ENCODE measurements around the gene GIN1.
"Not testable (repeated sequence)": the region's sequence is repeated elsewhere in the genome, so short reads cannot be mapped to it uniquely, and the experiment has no call there.

The GIN1 gene, protein sequence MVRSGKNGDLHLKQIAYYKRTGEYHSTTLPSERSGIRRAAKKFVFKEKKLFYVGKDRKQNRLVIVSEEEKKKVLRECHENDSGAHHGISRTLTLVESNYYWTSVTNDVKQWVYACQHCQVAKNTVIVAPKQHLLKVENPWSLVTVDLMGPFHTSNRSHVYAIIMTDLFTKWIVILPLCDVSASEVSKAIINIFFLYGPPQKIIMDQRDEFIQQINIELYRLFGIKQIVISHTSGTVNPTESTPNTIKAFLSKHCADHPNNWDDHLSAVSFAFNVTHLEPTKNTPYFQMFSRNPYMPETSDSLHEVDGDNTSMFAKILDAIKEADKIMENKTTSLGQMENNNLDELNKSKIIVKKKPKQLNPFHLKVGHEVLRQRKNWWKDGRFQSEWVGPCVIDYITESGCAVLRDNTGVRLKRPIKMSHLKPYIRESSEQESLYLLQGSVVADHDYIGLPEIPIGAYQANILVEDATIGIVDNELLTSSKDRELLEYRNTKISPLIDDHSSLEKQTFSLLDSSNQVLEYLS

DNA sequence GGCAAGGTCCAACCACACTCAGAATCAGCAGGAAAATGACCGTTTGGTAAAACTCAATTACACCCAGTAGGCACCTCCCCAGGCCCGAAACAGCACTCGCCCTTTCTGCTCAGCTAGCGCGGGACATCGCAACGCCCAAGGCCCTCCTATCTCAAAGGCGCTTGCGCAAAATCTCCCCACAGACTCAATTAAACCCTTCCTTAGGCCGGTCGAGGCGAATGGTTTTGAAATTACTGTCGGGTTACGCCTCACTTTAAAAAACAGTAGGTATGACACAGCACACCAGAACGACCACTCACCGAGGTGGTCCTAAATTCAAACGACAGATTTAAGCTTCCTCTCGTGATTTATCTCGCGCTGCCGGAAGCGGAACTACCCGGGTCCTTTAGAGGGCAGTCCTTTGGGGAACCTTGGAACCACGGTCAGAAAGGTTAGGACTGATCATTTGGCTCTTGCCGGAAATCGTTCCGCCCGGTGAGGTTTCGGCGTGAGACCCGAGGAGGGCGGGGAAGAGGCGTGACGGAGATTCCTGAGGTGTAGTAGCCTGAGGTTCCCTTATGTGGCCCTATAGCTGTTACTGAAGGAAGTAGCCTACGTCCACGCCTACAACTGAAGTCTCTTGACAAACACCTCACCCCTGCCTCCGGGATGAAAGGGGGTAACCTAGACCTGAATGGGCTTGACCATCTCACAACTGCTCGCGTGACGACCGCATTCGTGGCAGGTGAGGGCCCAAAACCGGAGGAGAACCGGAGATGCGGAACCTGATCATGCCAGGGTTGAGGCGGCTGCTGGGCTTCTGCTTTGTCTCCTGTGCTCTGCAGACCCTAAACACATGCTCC lies at the start of gene GIN1, which contains the start of gene PPIP5K2:
Gene GIN1, minus strand, starts transcription at position 374 of the 842 bp plus-strand sequence. CDS start 11,431 bp downstream, outside the sequence.
Gene PPIP5K2, plus strand, starts transcription at position 537 of the 842 bp plus-strand sequence. CDS start 9,289 bp downstream, outside the sequence.
- Mint-ChIP-seq H3K36me3 (peaks cover 6% of the 10 kb centered on the region), H3K9me3 (no peaks in the 10 kb centered on the region), H3K4me1 (peaks cover 54% of the 10 kb centered on the region), H3K27ac (peak within 1 kb of the TSS; percentile 98), H3K4me3 (peak within 1 kb of the TSS; percentile 95), H3K27me3 (no peaks in the 10 kb centered on the region)

DNA sequence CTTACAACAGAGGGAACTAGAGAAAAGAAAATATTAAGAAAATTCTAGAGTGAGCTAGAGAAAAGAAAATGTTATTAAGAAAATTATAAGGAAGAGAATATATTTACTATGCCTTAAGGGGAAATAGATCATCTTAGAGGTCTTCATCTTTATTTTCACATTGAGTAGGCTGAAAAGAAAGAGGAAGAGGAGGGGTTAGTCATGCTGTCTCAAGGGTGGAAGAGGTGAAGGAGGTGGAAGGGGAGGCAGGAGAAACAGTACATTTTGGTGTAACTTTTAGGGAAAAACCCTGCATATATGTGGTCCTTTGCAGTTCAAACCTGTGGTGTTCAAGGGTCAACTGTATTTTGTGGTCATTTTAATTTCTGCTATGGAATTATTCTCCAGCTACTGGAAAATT lies 46.8 kb upstream of the GIN1 start:
- Mint-ChIP-seq H3K27ac (no peak overlapping the region), H3K27me3 (no peaks in the 10 kb centered on the region), H3K9me3 (no peaks in the 10 kb centered on the region), H3K4me3 (no peak overlapping the region), H3K36me3 (peaks cover 19% of the 10 kb centered on the region), H3K4me1 (no peaks in the 10 kb centered on the region)

DNA sequence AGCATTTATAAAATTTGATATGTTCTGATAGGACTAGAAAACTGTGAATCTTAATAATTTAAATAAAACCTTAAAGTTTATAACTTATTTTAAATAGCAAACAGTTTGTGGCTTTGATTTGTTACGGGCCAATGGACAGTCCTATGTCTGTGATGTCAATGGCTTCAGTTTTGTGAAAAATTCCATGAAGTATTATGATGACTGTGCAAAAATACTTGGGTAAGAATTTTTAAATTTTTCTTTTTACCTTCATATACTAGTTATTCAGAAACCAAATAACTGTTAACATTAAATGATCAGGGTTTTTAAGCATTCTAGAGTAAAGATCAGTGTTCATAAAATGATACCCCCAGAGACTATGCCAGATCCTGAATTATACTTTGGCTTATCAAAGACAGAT lies 31.2 kb upstream of the GIN1 start:
- Mint-ChIP-seq H3K27ac (no peak overlapping the region), H3K4me1 (no peaks in the 10 kb centered on the region), H3K9me3 (no peaks in the 10 kb centered on the region), H3K4me3 (no peak overlapping the region), H3K27me3 (no peaks in the 10 kb centered on the region), H3K36me3 (no peaks in the 10 kb centered on the region)

DNA sequence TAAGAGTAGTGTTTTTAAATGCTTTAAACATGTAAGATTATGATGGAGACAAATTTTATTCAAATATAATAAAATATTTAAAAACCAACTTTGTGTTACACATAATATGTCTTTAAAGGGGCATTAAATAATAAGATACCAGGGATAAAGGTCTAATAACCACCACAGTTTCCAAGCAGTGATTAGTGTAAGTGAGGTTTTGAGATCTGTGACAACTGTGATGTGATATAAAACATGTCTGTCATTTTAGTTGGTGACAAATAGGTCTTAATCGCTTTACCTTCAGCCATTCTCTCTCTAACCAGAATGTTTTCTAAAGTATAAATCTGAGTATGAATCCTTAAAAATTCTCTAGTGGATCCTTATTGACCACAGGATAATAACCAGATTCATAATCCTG lies 28.3 kb upstream of the GIN1 start:
- Mint-ChIP-seq H3K27ac (no peak overlapping the region), H3K9me3 (no peaks in the 10 kb centered on the region), H3K36me3 (peaks cover 4% of the 10 kb centered on the region)

DNA sequence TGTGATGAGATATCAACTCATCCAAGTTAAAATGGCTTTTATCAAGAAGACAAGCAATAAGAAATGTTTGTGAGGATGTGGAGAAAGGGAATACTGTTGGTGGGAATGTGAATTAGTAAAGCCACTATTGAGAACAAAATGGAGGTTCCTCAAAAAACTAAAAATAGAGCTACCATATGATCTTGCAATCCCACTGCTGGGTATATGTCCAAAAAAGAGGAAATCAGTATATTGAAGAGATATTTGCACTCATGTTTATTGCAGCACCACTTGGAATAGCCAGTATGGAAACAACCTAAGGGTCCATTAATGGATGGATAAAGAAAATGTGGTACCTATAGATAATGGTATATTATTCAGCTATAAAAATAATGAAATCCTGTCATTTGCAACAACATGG lies 25.3 kb upstream of the GIN1 start:
- no peaks in the 10 kb centered on the region for H3K4me1 Mint-ChIP-seq
- H3K4me3 Mint-ChIP-seq = no peak overlapping the region
- no peaks in the 10 kb centered on the region for H3K27me3 Mint-ChIP-seq
- no peak overlapping the region for H3K27ac Mint-ChIP-seq
- H3K9me3 Mint-ChIP-seq = no peaks in the 10 kb centered on the region
- peaks cover 9% of the 10 kb centered on the region for H3K36me3 Mint-ChIP-seq

More for the DNA sequence above, 28.3 kb upstream of the GIN1 start:
- Mint-ChIP-seq H3K4me1 (no peaks in the 10 kb centered on the region), H3K4me3 (no peak overlapping the region), H3K27me3 (no peaks in the 10 kb centered on the region)

DNA sequence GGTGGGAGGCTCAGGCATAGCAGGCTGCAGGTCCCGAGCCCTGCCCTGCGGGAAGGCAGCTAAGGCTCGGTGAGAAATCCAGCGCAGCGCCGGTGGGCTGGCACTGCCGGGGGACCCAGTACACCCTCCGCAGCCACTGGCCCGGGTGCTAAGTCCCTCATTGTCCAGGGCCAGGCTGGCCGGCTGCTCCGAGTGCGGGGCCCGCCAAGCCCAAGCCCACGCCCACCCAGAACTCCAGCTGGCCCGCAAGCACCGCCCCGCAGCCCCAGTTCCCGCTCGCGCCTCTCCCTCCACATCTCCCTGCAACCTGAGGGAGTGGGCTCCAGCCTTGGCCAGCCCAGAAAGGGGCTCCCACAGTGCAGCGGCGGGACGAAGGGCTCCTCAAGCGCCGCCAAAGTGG lies 22.2 kb upstream of the GIN1 start:
- not testable (repeated sequence) for H3K27ac Mint-ChIP-seq, H3K27me3 Mint-ChIP-seq, H3K9me3 Mint-ChIP-seq, H3K4me3 Mint-ChIP-seq, H3K4me1 Mint-ChIP-seq
- H3K36me3 Mint-ChIP-seq = peaks cover 14% of the 10 kb centered on the region

DNA sequence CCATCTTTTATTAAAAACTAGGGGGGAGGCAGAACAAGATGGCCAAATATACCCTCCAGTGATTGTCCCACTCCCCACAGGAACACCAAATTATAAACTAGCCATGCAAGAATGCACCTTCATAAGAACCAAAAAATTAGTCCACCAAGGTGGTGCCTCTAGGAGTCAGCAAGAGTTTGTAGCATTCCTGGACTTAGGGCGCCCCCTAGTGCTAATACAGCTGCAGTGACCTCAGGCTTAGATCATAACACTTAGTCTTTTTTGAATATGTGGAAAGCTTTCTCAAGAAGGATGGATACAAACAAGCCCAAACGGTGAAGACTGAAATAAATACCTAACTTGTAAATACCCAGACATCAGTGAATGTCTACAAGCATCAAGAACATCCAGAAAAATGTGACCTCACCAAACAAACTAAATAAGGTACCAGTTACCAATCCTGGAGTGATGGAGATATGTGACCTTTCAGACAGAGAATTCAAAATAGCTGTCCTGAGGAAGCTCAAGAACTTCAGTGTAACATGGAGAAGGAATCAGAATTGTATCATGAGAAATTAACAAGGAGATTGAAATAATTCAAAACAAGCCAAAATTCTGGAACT lies 19.4 kb upstream of the GIN1 start:
- Mint-ChIP-seq H3K9me3 (no peaks in the 10 kb centered on the region), H3K36me3 (peaks cover 15% of the 10 kb centered on the region), H3K27ac (no peak overlapping the region), H3K27me3 (no peaks in the 10 kb centered on the region), H3K4me1 (peaks cover 4% of the 10 kb centered on the region), H3K4me3 (no peak overlapping the region)

DNA sequence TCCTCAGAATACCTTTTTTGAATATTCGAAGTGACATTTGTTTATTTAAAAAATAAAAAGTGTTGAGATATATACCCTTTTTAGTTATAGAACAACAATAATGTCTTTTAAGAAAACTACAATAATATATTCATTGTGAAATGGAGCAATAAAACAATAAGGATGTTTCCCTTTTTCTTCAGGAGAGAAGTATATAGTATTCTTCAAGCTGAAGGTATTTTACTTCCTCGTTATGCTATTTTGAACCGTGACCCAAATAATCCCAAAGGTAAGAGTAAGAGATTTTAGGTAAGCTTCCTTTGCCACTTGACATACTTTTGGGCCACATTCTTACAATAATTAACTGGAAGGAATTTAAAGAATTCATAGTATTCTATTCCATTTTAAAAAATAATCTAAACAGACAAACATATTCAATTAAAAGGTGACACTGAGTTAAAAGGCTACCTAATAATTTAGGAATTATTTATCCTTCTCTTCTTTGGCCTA lies 18.3 kb upstream of the GIN1 start:
- Mint-ChIP-seq H3K27ac (no peak overlapping the region), H3K36me3 (peaks cover 14% of the 10 kb centered on the region), H3K27me3 (no peaks in the 10 kb centered on the region), H3K9me3 (no peaks in the 10 kb centered on the region), H3K4me3 (no peak overlapping the region), H3K4me1 (peaks cover 13% of the 10 kb centered on the region)

DNA sequence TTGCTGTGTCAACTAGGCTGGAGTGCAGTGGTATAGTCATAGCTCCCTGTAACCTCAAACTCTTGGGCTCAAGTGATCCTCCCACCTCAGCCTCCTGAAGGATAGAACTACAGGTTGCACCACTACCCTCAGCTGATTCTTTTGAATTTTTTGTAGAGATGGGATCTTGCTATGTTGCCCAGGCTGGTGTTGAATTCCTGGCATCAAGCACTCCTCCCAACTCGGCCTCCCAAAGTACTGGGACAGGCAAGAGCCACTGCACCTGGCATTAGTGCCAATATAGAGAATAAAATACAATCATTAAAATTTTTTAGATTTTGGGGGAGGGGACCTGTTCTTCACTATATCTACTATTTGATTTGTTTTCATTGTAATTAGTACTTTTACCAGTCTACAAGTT lies 15.5 kb upstream of the GIN1 start:
- Mint-ChIP-seq H3K27me3 (no peaks in the 10 kb centered on the region), H3K36me3 (peaks cover 14% of the 10 kb centered on the region), H3K4me1 (peaks cover 33% of the 10 kb centered on the region), H3K9me3 (no peaks in the 10 kb centered on the region), H3K27ac (no peak overlapping the region), H3K4me3 (no peak overlapping the region)

DNA sequence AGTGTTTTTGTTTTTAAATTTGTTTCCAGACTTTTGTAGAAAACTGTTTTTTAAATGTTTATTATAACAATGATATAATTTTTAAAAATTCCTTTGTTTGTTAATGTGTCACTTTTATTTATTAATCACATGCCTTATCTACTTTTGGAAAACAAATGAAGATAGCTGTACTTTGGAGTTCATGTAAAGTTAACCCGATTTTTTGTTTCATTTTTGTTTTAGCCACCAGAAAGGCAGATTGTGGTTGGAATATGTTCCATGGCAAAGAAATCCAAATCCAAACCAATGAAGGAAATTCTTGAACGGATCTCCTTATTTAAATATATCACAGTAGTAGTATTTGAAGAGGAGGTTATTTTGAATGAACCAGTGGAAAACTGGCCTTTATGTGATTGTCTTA lies 13.3 kb upstream of the GIN1 start:
- Mint-ChIP-seq H3K9me3 (no peaks in the 10 kb centered on the region), H3K27ac (no peak overlapping the region), H3K36me3 (peaks cover 8% of the 10 kb centered on the region), H3K4me3 (no peak overlapping the region), H3K4me1 (peaks cover 49% of the 10 kb centered on the region), H3K27me3 (no peaks in the 10 kb centered on the region)

DNA sequence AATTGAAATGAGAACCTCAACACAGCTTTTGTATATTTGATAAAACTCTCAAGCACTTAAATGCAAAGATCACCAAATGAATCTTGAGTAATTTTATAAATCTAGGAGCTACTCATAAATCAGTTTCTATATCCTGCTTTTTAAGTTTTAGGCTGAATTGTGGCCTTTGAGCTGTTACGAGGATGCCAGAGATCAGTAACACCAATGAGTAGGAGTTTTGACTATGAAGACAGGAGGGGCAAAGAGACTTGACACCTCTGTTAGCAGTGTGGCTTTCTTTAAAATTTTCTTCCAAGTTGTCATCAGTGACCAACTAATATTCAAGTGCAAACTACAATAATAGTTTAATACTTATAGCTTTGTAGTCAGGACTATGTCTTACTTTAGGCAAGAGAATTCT lies 12.7 kb upstream of the GIN1 start:
- Mint-ChIP-seq H3K9me3 (no peaks in the 10 kb centered on the region), H3K36me3 (peaks cover 8% of the 10 kb centered on the region), H3K4me3 (no peak overlapping the region), H3K27me3 (no peaks in the 10 kb centered on the region), H3K4me1 (peaks cover 54% of the 10 kb centered on the region), H3K27ac (no peak overlapping the region)

DNA sequence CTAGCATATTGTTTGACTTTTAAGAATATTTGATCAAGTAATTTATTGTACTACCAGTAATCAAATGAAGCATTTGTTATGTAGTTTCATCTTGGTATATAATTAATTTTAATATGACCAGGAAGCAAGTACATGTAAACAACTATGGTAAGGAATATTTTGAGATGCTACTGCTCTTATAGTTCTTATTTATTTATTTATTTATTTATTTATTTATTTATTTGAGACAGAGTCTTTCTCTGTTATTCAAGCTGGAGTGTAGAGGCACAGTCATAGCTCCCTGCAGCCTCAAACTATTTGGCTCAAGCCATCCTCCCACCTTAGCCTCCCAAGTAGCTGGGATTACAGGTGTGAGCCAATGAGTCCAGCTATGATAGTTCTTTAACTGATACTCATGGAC lies 8.3 kb upstream of the GIN1 start:
- Mint-ChIP-seq H3K27me3 (no peaks in the 10 kb centered on the region), H3K36me3 (peaks cover 8% of the 10 kb centered on the region), H3K9me3 (no peaks in the 10 kb centered on the region), H3K4me3 (no peak overlapping the region), H3K27ac (no peak overlapping the region), H3K4me1 (peaks cover 74% of the 10 kb centered on the region)

DNA sequence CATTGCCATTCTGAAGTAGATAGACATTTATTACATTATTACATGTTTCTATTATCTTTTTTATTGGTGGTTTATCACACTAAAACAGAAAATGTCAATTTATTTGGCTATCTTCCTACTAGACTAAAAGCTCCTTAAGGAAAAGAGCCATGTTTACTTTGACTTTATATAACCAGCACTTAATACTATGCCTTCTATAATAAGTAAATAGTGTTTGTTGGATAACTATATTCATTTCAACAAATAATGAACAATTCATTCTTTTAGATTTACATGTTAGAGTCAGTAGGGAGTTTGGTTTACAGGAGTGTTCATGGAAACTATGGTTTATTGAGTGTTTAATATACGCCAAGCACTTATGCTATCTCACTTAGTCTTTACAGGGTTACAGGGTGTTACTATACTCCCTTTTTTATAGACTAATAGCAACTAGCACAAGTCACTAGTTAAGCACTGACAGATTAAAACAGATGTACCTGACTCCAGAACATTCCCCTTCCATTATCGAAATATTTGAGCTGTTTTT lies 7.4 kb upstream of the GIN1 start:
- Mint-ChIP-seq H3K27ac (no peak overlapping the region), H3K9me3 (no peaks in the 10 kb centered on the region), H3K27me3 (no peaks in the 10 kb centered on the region), H3K36me3 (peaks cover 11% of the 10 kb centered on the region), H3K4me3 (no peak overlapping the region), H3K4me1 (peaks cover 76% of the 10 kb centered on the region)

DNA sequence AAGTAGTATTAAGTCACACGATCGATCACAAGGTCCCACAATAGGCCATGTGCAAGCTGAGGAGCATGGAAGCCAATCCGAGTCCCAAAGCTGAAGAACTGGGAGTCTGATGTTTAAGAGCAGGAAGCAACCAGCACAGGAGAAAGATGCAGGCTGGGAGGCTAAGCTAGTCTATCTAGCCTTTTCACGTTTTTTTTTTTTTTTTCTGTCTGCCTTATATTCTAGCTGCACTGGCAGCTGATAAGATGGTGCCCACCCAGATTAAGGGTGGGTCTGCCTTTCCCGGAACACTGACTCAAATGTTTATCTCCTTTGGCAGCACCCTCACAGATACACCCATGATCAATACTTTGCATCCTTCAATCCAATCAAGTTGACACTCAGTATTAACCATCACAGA lies 6.6 kb upstream of the GIN1 start:
- no peak overlapping the region for H3K4me3 Mint-ChIP-seq
- H3K4me1 Mint-ChIP-seq = peaks cover 78% of the 10 kb centered on the region
- H3K9me3 Mint-ChIP-seq = no peaks in the 10 kb centered on the region
- no peaks in the 10 kb centered on the region for H3K27me3 Mint-ChIP-seq
- H3K27ac Mint-ChIP-seq = no peak overlapping the region
- H3K36me3 Mint-ChIP-seq = peaks cover 12% of the 10 kb centered on the region

DNA sequence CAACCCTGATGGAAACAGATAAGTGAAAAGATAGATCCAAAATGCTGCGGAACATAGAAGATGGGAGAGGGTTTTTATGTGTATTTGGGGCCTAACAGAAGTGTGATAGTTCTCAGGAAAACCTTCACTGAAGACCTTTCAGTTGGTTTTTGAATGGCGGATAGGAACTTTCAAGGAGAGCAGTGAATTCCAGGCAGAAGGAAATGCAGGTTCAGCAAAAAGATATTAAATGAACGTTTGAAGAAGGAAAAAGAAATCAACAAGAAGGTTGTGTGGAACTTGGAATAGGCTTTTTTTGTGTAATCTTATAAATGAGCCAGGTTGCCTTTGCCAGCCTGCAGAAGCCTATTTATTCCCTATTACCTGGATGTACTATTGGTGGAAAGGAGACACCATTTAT lies 2.3 kb upstream of the GIN1 start:
- Mint-ChIP-seq H3K4me1 (peaks cover 63% of the 10 kb centered on the region), H3K36me3 (peaks cover 7% of the 10 kb centered on the region), H3K9me3 (no peaks in the 10 kb centered on the region), H3K27me3 (no peaks in the 10 kb centered on the region), H3K4me3 (peak overlapping the region; percentile 95), H3K27ac (no peak overlapping the region)
